Measurements from ENCODE around the gene APOA5.
"Not testable (repeated sequence)": the region's sequence is repeated elsewhere in the genome, so short reads cannot be mapped to it uniquely, and the experiment has no call there.

Gene APOA5

DNA sequence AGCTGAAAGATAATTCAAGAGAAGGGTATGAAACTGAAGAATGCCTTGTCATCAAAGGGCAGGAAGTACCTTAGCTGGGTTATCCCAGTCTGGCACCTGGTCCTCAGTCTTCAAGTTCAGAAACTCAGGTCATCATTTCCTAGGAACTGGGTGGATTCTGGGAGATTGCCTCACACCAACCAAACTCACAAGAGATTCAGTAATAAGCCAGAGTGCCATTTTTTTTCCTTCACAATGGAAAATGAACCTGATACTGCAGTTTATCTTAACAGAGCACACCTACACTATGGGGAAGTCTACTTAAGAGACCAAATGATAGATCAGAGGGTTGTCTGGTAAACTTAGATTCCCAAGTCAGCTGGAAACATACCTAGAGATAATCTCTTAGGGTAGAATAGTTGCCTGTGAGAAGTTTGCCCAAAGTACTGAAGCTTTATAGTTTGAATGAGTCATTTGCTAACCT, 15.1 kb downstream of the APOA5 start:
- DNase-seq = no peak

DNA sequence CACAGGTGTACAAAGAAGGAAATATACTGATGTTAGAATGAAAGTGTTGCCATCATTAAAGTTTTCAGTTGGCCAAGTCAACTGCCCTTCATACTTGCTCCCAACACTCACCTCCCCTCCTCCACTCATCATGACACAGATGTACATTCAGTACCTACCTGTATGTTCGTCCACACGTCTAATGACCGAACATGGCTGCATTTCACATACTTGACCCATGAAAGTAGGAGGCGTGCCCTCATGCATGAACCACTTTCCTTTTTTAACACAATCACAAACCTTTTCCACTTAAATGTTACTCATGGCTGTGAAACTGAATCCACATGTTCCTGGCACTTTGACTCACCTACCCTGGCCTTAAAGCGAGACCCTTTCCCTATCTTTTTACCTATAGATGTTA, 15.7 kb downstream of the APOA5 start:
- DNase-seq = no peak

DNA sequence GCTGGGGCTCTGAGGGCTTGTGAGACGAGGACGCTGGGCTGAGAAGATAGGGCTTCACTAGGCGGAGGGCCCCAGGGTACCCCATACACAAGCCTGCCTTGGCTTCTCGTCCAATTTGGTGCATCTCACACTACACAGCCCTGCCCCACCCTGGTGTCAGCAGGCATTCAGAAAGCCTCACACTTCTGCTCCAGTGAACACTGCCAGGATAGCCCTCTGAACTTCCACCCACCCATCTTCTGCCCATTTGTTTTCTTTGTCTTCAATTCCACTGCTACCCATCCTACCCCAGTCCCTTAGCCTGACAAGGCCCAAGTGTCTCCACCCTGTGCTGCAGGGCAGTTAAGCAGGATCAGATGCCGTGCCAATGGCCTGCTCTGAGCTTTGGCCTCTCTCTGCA, 17.0 kb downstream of the APOA5 start:
- no peak for DNase-seq

DNA sequence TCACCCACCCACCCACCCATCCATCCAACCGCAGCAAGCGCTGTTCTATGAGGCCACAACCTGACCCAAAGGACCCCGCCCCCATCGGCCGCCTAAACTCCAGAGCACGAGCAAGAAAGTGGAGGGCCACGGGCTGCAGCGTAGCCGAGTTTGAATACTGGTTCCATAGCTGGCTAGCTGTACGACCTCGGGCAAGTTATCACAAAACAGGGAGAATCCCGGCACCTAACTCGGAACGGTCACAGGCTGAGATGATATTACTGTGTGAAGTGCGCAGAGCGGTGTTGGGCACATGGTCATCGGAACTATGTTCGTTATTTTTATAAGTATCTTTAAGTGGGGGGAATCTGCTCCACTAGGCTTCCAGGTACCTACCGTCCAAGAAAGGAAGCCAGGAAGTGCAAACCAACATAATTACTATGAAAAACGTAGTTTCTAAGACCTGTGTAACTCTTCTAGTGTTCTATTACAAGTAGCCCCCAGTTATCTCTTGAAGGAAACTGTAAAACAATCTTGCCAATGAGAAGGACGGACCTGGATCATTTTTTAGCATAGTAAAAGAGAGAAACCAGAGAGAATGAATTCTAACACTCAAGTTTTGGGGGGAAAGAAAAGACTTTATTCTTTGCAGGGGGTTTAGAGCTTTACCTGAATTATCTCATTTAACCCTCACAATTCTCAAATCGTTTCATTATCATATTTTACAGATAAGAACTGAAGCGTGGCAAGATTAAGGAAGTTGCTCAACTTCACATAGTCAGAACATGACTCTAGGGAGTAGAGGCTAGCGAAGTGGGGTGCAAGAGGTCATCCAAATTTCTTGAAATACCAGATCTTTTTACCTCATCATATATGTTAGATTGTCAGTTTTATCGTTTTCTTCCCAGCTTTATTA, 18.2 kb downstream of the APOA5 start:
- DNase-seq = peak in 12 of 58 donors; percentile 48 to 82 (median 73)

DNA sequence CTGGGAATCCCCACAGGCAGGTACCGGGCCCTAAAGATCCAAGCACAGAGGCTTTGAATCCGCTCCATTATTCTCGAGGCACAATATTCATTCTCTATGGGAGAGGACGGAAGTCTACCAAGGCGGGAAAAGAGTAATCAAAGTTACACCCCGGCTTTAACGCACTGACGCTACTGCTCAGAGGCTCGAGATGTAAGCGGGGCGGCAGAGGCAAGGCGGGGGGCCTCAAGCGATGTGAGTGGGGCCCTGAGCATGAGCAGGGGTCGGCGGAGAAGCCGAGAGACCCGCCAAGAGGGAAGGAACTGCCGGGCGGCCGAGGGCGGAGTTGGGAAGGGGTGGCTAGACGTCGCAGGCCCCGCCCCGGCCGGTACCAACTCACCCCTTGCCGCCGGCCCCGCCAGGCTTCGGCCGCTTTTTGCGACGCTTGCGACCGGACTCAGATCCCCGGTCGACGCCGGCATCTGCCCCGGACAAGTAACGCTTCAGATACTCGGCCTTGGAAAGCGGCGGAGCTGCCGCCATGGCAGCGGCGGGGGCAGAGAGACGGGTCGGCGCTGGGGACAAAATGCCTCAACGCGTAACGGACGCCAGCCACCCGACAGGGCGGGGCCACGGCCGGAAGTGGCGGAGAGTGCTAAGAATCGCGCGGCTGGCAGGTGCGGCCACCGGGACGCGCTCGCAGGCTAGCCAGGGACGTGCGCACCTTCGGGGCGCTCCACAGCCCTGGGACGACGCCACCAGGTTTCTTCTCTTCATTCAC, 19.1 kb downstream of the APOA5 start, which contains the start of gene BUD13:
TSS of gene BUD13 (minus strand) at position 545 of the 760 bp plus-strand sequence. CDS start at position 522, 23 bp downstream.
- DNase-seq = peak; percentile 54 to 94 (median 84)

DNA sequence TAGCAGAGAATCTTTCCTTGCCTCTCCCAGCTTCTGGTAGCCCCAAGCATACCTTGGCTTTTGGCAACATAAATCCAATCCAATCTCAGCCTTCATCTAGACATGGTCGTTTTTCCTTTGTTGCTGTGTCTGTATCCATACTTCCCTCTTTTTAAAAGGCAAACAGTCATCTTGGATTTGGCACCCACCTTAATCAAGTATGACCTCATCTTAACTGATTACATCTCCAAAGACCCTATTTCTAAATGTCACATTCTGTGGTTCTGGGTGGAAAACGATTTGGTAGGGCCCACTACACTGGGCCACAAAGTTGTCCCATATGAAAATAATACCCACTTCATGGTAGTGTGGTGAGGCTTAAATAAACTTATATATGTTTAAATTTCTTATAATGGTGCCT, 19.7 kb downstream of the APOA5 start:
- no peak for DNase-seq

DNA sequence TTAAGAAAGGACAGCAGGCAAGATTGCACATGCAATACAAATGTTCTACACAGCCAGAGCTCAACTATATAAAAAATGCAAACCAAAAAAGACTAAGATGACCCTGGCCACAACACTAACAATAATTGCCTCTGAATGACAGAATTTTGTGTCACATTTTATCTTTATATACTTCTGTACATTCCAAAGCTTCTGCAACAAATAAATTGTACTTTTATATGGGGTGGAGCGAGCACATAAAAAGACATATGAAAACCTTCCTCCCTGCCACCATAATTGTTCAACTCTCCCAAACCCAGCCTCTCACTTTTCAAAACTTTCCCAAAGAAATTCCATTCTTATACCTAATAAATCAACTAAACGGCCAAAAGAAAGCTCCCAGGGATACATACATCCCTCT, 29.5 kb downstream of the APOA5 start:
- no peak for DNase-seq

DNA sequence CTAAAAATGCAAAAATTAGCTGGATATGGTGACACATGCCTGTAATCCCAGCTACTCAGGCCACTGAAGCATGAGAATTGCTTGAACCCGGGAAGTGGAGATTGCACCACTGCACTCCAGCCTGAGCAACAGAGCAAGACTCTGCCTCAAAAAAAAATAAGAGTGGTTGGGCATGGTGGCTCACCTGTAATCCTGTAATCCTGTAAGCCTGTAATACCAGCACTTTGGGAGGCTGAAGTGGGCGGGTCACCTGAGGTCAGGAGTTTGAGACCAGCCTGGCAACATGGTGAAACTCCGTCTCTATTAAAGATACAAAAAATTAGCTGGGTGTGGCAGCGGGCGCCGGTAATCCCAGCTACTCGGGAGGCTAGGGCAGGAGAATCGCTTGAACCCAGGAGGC, 35.6 kb downstream of the APOA5 start:
- DNase-seq = not testable (repeated sequence)

DNA sequence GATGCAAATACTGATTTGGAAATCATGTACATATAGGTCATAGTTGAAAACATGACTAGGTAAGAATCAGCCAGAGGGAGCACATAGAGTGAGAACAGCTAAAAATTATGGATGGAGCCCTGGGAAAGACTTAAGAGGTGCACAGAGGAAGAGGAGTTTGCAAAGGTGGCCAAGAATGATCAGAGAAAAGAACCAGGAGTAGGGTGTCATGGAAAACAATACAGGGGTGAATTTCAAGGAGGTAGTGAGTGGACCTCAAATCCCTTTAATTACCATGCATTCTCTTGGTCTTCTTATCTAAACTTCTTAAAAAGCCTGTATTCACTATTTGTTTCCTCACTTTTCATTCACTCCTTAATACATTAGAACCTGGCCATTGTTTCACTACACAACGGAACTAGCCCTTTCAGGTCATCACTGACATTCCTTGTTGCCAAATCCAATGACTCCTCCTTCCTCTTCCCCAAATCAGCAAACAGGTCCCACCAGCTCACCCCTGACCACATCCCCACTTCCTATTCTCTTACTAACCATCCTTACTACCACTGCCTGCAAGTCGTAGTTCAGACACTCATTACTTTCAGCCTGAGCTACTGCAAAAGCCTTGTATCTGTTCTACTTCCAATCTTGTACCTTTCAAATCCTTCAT, 41.5 kb downstream of the APOA5 start:
- no peak for DNase-seq

DNA sequence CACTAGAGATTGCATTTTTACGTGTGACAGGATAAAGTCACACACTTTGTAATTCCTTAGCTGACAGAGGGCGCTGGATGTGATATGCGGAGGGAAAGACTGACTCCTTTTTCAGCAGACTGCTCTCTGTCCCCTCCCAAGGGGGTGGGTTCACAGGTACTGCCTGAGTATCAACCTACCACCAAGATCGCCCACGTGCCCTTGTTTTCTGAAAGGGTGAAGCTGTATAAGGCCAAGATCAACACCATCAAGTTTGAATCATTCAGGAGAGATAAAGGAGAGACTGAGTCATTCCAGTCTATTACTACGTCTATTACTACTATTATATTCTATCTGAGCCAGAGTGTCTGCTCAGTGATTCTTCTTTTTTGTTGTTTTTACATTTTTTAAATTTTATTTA, 49.6 kb downstream of the APOA5 start:
- DNase-seq = no peak

DNA sequence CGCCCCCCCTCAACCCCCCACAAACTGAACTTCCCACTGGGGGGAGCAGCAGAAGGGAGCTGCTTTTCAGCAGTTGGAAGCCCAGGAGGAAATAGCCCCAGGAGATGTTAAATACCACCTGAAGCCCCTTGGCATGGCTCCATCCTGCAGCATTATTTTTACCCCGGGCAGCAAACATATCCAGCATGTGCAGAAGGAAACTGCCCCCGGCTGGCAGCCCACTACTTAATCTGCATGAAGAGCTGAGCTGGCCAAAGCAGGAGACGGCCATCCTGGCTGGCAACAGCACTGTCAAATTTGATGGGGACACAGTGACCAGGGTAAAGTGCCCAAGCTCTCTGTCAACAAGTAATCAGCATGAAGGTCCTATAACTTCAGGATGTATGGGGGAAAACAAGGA, 50.9 kb downstream of the APOA5 start:
- no peak for DNase-seq
